GM21786 (cell line): ENCODE results near the gene ELOVL1.
"Not testable (repeated sequence)": the region's sequence is repeated elsewhere in the genome, so short reads cannot be mapped to it uniquely, and the experiment has no call there.

Experiments
- ATAC-seq: cut with Tn5 transposase; IDR thresholded peaks from one replicate; pipeline ENCODE4 v1.9.1; 2021; ENCODE audit not compliant: unreplicated experiment

ELOVL1 gene

DNA sequence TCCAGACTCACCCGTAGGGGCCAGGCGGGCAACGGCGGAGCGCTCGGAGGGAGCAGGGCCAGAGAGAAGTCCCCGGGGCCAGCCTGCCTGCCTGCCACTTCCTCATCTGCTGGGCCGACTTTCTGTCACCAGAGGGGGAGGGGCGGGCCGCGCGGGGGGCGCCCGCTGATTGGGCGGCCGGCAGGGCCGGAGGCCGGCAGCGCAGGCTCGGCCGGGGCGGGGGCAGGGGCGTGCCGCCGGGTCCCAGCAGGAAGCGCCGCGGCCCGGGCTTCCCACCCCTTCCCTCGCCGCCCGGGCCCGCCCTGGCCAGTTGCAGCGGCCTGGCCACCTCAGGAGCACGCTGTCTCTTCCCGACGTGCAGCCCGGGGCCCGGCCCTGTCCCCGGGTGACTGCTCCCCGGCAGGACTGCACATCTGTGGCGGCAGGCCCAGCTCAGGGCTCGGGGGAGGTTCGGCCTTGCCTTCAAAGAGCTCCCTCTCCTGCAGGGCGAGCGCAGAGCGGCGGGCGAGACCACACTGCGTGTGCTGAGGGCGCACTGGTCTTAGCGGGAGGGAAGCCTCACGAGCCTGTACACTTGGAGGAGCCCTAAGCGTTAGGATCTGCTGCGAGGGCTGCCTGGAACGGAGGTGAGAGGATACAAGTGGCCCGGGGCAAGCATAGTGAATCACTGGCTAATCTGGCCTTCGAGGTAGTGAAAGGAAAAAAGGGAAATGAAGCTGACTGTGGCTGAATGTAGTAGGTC is at the start of gene ELOVL1:
ELOVL1 (minus strand) TSS at position 108 of the 742 bp plus-strand sequence. CDS start 2,402 bp downstream, outside the sequence.
- ATAC-seq, result peak; percentile 67

DNA sequence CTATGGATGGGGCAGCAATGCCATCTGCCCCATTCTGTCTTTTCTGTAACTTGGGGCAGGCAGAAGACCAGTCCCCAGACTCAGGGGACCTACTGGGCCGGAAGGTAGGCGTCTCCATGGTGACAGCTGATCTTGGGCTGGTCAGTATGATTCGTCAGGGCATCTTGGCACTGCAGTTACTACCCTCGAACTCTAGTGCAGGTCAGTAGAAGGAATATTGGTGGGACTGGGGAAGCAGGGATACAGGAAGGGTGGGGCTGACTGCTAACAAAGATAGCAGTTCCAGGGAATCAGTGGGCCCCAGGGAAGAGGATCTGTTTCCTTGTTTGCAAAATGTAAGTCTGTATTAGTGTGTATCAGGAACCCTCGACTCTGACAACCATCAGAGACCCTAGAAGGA is 48.1 kb upstream of the ELOVL1 start:
- ATAC-seq, result no peak

DNA sequence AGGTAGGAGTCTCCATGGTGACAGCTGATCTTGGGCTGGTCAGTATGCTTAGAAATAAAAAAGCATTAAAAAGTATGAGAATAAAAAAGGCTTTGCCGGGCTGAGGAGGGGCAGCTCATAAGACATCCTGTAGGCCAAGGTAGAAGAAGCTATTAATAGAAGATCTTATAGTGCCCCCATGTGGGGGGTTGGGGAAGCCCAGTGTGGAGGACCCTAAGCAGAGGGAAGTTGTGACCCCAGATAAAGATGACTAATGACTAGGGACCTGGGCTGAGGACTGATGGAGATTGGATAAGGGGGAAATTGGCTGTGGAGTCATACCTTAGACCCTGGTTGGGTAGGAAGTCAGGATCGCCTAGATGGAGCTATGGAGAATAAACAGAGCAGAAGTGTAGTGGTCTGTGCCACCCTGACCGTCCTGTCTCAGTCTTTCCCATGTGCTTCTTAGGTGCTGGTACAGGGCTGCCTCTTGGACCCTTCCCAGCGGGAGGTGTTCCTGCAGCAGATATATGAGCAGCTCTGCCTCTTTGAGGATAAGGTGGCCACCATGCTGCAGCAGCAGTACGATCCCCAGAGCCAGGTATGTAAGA is 46.9 kb upstream of the ELOVL1 start:
- no peak for ATAC-seq

DNA sequence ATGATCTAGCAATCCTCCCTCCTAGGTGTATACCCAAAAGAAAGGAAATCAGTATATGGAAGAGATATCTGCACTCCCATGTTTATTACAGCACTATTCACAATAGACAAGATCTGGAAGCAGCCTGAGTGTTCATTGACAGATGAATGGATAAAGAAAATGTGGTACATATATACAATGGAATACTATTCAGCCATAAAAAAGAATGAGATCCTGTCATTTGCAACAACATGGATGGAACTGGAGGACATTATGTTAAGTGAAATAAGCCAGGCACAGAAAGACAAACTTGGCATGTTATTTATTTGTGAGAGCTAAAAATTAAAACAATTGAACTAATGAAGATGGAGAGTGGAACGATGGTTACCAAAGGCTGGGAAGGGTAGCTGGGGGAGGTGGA is 45.6 kb upstream of the ELOVL1 start:
- not testable (repeated sequence) for ATAC-seq

DNA sequence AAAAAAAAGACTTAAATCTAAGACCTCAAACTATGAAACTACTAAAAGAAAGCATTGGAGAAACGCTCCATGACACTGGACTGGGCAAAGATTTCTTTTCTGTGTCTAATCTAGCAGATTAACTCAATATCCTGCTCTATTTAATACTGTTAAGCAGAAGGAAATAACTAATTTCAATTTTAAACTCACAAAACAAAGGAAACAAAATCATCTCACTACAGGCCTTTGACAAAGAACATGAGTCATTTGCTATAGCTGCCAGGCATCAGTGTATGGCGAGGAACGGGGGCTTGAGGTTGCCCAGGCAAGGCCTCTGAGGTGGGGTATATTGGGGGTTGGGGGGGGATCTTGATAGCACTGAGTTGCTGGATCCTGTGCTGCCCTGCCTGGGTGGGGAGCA is 42.8 kb upstream of the ELOVL1 start:
- ATAC-seq, result no peak

DNA sequence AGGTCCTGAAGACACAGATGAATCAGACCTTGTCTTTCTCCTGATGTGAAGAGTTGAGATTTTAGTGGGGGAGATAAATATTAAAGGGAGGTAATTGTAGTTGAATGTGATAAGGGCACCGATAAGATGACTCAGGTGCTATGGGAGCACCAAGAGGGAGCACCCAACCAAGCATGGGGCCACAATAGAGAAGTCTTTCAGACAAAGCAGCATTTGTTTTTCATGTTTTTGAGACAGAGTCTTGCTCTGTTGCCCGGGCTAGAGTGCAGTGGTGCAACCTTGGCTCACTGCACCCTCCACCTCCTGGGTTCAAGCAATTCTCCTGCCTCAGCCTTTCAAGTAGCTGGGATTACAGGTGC is 38.0 kb upstream of the ELOVL1 start:
- no peak for ATAC-seq

DNA sequence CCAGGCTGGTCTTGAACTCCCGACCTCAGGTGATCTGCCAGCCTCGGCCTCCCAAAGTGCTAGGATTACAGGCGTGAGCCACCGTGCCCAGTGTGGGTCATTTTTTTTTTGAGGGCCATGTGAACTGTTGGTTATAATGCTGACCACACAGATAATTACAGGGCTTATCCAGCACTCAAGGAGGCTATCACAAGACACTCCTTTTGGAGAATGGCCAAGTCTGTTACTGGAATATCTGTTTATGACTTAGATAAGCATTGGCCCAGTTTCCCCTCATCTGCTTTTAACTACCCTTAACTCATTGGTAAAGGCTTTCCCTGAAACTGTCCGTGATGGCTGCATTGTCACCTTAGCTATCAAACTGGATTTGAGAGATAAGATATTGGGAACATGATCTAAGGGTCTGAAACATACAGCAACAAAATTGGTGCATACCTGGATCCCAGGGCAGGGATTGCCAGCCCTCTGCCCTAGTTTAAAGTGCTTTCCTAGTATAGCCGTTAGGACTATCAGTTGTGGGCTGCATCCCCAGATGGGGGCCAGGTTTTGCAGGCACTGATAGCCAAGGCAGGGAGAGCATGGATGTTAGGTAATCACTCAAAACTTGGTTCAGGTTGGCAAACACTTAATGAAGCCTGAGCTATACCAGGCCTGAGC is 37.5 kb upstream of the ELOVL1 start:
- ATAC-seq, result no peak

DNA sequence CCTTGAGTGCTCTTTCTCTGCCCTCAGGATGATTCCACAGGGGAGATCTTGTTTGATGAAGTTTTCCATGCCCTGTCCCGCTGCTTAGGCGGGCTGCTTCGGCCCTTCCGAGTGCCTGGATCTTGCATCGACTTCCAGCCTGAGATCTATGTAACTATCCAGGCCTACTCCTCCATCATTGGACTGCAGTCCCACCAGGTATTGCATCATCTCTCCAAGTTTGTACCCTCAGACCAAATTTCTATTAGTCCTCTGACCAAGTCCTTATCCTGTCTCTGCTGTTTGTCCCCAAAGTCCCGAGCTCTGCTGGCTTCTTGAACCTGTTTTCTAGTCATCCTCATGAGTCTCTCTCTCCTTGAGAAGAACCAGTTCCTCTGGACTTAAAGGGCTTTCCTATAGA is 36.5 kb upstream of the ELOVL1 start:
- ATAC-seq, result no peak

DNA sequence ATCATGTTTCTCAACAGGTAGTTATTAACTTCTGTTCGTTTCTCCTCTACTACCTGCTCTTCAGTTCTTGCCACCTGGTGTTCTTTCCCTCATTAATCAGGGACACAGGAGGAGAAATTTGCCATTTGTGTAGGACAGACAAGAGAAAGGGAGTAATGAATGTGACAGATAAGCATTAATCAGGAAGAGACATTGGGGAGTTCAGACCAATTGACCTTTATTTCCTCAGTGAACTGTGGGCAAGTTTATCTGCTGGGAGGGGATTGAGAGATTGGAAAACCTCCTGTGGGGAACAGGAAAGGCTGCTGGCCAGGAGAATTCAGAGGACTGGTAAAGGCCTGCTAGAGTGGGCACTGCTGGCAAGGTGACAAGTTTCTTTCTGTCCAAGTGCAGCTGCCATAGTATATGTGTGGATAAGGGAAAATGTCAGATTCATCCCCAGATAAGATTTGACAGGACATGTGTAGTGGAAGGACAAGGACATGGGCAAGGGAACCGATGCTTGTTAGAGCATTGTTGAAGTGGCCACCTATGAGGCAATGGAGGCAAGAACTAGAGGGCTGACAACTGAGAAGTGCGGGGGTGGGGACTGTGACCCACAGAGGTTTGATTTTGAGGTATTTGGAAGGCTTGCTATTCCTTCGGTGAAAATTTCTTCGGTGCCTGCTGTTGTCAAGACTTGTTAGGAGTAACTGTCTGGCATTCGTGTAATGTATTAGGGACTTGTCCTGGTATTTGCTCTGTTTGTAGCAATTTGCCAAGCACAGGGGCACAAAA is 34.5 kb upstream of the ELOVL1 start:
- no peak for ATAC-seq

DNA sequence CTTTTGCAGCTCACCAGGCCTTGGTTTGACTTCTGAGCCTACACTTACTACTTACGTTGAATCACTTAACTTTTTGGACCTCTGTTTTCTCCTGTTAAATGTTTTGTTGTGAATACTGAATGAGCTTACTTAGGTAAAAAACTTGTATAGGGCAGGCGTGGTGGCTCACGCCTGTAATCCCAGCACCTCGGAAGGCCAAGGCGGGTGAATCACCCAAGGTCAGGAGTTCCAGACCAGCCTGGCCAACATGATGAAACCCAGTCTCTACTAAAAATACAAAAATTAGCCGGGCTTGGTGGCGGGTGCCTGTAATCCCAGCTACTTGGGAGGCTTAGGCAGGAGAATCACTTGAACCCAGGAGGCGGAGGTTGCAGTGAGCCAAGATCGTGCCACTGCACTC is 32.6 kb upstream of the ELOVL1 start:
- ATAC-seq, result not testable (repeated sequence)

DNA sequence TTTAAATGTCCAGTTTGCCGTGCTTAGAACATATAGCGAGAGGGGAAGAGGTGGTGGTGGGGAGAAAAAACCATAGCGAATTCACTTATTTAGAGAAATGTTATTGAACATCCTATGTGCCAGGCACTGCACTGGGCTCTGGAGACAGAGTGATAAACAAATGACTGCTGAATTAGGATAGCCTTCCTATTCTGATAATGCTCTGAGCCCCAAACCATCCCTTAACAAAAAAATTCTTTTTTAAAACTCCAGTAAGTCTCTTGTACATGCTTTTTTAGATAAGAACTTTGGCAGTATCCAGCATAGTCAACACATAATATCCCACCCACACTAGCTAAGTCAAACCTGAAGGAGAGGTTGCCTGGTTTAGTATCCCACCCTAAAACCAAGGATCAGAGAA is 30.4 kb upstream of the ELOVL1 start:
- ATAC-seq, result no peak

DNA sequence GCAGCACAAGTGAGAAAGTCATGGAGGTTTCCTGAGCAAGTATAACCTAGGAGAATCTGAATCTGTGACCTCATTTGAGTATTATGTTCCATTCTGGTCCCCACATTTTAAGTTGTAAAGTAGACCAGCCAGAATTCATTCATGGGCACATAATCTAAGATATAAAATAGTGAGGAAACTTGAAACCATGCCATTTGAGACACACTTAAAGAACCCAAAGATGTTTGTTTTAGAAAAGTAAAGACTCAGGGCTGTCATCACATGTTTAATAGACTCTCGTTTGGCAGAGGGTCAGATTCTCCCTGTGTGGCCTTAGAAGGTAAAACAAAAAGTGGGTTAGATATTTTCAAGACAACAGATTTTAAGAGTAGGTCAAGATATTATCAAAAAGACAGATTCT is 28.2 kb upstream of the ELOVL1 start:
- no peak for ATAC-seq

DNA sequence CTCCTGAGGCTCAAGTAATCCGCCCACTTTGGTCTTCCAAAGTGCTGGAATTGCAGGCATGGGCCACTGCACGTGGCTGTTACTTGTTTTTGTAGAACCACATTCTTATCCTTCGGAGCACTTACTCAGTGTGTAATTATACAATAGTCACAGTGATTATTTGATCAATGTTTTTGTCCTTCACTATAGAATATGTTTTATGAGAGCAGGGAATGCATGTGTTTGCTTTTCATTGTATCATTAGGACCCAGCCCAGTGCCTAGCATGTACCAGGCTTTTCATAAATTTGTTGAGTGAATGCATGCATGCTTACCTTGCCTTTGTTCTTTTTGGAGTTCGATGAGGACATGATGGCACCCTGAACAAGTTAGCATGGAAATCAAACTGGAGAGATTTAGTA is 27.7 kb upstream of the ELOVL1 start:
- ATAC-seq, result no peak

DNA sequence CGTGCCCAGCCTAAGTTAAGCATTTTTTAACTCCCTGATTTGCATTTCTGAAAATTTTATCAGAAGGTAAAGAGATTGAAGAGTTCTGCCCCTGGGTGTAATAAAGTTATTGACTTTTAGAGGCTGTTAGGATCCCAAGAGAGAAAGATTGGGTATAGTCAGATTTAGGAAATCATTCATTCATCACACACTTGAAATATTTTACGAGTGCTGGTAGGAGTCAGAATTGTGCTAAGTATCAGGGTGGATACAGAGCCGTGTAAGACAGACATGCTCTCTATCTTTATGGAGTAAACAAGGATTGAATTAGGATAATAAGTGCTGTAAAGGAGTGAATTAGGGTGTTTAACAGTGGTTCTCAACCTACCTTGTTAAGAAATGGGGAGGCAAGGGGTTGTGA is 24.9 kb upstream of the ELOVL1 start:
- ATAC-seq, result no peak

DNA sequence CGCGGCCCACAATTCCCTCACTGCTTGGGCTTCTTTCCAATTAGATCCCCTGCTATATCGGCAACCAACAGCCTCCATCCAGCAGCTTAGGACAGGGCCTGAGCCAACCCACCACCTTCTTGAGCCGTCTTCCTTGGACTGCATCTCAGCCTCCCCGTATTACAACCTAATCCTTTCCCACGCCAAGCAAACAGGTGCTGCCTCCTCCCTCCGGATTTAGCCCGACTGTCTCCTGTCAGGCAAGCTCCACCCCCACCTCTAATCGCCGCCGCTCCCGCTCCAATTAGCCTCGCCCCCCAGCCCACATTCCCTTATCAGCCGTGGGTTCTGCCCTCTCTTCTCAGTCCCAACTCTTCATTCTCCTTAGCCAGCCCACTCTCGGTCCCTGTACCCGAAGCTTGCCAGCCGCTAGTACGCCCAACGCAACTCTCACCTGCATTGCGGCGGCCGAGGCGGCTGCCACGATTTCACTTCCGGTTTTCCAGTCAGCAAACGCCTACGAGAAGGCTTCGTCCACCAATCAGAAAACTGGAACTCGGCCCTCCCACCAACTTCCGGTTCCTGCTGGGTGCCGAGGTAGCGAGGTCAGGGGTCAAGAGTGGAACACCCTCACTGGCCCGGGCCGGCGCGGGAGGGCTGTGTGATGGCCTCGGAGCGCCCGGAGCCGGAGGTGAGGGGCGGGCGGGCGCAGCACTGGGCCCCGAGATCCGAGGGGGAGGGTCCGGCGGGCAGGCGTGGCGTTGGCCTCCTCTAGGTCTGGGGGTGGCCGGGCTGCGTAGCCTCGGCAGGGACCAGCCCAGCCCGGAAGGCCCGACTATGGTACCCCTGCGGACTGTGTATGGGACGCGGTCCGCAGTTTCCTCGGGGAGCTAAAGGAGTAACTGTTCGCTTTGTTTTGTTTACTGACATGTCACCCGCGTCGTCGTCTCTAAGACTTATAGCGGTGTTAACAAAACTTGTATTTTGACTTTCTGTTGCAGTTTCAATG is 21.8 kb upstream of the ELOVL1 start, which contains the start of the genes MED8 and SZT2:
MED8 (minus strand) TSS at position 475 of the 988 bp plus-strand sequence; CDS start at position 439, 36 bp downstream.
SZT2 (plus strand) TSS at position 574 of the 988 bp plus-strand sequence; CDS start at position 644, 70 bp downstream.
- ATAC-seq, result peak; percentile 95

DNA sequence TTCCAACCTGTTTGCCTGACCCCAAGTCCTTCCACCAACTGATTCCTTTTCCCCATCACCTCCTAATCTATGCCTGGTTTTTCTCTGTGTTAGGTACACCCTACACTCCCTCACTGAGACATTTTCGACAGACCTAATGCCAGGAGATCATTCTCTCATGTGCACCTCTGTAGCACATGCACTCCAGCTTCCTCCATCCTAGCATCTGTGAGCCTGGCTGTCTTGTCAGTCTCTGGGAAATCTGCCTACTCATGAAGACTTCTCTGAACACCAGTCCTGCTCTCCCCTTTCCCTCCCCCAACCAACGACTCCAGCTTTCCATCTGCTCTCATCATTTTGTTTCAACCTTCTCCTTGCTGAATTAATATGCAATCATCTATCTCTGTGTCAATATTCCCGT is 20.8 kb upstream of the ELOVL1 start:
- no peak for ATAC-seq

DNA sequence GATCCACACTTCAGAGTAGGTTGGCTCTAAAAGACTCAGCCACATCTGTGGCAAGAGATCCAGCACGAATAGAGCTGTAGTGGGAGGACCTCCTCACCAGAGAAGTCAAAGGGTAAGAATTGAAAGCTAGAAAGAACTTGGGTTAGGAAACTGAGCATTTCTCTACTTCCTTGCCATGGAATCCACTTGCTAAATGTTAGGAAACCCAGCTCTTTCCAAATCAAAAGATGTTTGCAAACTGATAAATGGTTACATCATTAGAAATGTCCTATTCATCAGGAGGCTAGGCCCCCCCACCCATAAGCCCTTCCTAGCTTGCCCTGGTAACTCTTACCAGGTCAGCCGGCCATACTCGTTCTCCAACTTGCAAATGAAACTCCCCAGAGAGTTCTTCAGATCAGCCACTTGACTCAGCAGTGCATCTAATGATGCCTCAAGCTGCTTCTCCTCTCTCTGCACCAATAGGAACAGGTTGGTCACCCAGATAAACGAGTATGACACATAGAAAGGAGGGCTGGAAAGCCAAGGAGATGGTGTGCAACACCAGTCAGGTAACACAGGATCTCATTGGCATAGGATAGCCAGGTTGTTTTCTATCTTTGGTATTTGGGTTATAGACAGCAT is 20.3 kb upstream of the ELOVL1 start:
- ATAC-seq, result no peak

DNA sequence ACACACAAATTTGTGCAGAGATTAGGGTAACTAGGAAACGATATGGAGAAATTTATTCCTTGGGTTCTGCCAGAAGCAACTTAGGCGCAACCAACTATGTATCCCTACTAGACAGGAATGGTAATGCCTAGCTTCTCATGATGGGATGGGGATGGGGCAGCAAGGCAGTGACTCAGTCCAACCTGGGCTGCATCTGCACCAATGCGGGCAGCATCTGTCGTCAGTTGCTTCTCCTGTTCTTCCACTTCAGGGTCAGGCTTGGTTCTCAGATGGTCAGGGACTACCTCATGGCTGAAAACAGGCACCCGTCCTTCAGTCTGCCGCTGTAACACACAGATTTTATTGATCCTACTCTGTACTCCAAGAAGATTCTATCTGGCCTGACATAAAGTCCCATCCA is 18.9 kb upstream of the ELOVL1 start:
- no peak for ATAC-seq

DNA sequence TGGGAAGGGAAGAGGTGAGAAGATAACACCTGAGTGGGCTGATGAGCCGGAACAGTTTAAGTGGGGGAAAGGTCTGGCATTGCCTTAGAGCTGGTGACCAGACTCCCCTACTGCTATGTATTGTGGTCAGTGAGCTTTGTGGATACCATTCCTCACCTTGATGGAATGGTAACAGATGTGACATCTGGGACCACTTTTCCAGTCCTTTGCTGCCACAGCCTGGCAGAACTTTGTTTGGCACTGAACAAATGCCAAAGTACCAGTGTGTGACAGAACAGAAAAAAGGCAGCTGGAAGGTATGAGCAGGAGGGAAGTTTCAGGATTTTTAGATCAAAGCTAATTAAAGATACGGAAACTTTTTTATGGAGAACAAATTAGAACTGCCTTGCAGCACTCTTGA is 15.6 kb upstream of the ELOVL1 start:
- ATAC-seq, result no peak
